ENCODE measurements around the gene PLK2. TPM values are rescaled to one million over a fixed set of nuclear protein-coding genes. Genes with fewer than 3 reads are reported as not detected.
A peak's percentile ranks its signal among the peaks of the same experiment; 100 is the strongest.

Gene PLK2
- total and polyA plus RNA-seq, 7 donors = 4.0 to 23.3 (median 7.2) TPM

DNA sequence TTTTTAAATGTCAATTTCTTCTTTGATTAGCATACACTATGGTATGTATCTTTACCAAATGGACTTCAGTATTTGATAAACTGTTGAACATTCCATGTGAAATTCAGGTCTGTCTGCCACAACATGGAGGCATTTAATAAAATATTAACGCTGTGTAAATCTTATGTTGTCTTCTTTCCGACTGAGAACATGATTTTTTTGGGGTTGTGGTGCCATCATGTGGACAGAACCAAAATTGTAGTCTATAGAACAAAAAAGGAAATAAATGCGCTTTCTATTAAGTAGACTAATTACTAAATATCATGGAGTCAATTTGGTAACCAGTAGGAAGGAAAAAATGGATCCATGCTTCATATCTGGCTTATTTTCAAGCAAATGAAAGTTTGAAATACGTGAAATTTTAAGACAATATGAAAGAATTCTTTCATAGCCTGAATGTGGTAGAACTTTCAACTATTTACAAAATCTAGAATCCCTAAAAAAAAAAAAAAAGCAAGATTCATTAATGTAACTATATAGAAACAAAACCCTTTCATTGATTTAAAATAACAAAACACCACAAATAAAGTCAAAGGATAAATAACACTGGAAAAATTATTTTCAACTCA lies 2.8 kb upstream of the PLK2 start:
- peaks cover 0 to 10% of the 10 kb centered on the region in 2 donors for H3K36me3 ChIP-seq (ENCODE audit: insufficient read depth in 1 of 2, low read depth in 1 of 2)
- H3K27me3 ChIP-seq (ENCODE audit: insufficient read depth in 3 of 3, low read length in 2 of 3) = no peaks in the 10 kb centered on the region
- intact Hi-C loops (cut with DNase I) = loop anchor here (2.0 to 10.0 kb wide), 4 partner anchors 810 to 1558 kb away; partner anchors contain the start of gene SETD9 (in 1 of the 2)
- ATAC-seq = no peak
- TF ChIP-seq CTCF (IDR thresholded peaks at IDR 0.05) = peak; percentile 71
- no peak for DNase-seq
- no peak overlapping the region for H3K4me3 ChIP-seq
- no peak overlapping the region for H3K27ac ChIP-seq
- 8 to 36% (median 9%) methylated on average over 4 of the region's 4 CpGs for WGBS, 3 donors
- no peaks in the 10 kb centered on the region for H3K9me3 ChIP-seq
- H3K4me1 ChIP-seq = peaks cover 3% of the 10 kb centered on the region

DNA sequence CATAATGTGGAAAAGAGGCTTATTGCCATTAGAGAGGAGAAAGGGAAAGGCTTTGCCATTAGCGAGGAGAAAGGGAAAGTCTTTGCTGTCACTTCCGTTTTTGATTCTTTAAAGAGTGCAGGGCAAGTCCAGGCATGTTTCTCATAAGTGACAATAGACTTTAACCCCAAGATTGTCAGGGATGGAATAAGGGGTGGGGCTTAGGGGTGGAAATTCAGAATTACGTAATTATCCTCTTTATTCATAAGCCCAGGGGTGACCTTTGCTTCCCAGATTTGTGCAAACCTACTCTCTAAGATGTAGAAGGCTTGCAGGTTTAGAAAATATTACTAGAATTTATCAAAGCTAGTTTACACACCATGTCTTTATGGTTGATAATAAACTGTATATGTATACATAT lies 2.3 kb upstream of the PLK2 start:
- ATAC-seq (no peak), DNase-seq (no peak)
- Histone ChIP-seq H3K27ac (no peak overlapping the region), H3K4me1 (peaks cover 3% of the 10 kb centered on the region), H3K9me3 (no peaks in the 10 kb centered on the region), H3K4me3 (no peak overlapping the region), H3K27me3 (ENCODE audit: insufficient read depth in 3 of 3, low read length in 2 of 3) (no peaks in the 10 kb centered on the region), H3K36me3 (ENCODE audit: insufficient read depth in 1 of 2, low read depth in 1 of 2) (peaks cover 2 to 15% of the 10 kb centered on the region in 2 donors)
- no peak for TF ChIP-seq CTCF (IDR thresholded peaks at IDR 0.05)
- 81 to 86% (median 82%) methylated on average over 3 of the region's 3 CpGs for WGBS, 3 donors
- intact Hi-C loops (cut with DNase I) = loop anchor here (2.0 to 10.0 kb wide), 4 partner anchors 810 to 1557 kb away; partner anchors contain the start of gene SETD9 (in 1 of the 2)

- peak; percentile 84 to 86 (median 85) for ATAC-seq
- Histone ChIP-seq H3K27ac (peak overlapping the region; percentile 95), H3K4me1 (peaks cover 3% of the 10 kb centered on the region), H3K9me3 (no peaks in the 10 kb centered on the region), H3K4me3 (peak overlapping the region; percentile 86), H3K36me3 (ENCODE audit: insufficient read depth in 1 of 2, low read depth in 1 of 2) (peaks cover 5 to 29% of the 10 kb centered on the region in 2 donors), H3K27me3 (ENCODE audit: insufficient read depth in 3 of 3, low read length in 2 of 3) (no peaks in the 10 kb centered on the region)
- peak; percentile 82 for TF ChIP-seq CTCF (IDR thresholded peaks at IDR 0.05)
- intact Hi-C loops (cut with DNase I) = loop anchor here (1.0 to 10.0 kb wide), 8 partner anchors 572 to 1556 kb away; partner anchors contain the start of gene SETD9 (in 1 of the 2)
- WGBS, 3 donors = 6 to 7% (median 7%) methylated on average over 30 of the region's 30 CpGs
- peak; percentile 88 to 95 for DNase-seq
Measured at GRCh38 chr5:58460732-58461286, 923 bp upstream of the PLK2 start.

DNA sequence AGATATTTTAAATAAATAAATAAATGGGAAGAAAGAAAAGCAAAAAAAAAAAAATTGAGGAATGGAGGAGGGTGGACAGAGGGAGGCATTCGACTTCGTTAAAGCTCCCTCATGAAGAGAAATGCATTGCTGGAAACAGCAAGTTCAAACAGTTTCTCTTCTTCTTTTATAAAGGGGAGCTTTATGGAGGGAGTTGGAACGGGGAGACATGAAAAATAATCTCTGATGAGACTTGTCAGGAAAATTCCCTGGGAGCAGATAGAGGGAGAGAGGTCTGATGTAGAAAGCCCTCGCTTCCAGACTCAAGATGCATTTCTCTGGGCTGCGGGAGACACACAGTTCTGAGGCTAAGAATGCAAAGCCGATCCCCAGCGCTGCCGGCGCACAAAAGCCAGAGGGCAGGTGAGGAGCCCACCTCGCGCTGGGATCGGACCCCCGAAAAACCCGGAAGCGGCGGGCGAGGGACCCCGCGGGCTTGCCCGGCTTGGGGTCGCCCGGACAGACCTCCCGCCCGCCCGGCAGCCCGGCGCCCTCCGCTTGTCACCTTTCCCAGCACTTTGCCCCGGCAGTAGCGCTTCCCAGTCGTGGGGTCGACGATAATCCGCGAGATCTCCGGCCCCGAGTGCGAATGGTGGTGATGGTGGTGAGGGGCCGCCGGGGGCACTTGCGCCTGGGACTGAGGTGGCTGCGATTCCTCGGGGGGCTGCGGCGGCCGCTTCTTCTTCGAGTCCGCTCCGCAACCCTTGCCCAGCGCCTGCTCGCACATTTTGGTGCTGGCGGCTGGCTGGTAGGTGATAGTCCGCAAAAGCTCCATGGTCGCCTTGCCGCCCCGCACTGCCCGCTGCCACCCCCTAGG lies 512 bp downstream of the PLK2 start:
- Histone ChIP-seq H3K9me3 (no peaks in the 10 kb centered on the region), H3K27me3 (ENCODE audit: insufficient read depth in 3 of 3, low read length in 2 of 3) (no peaks in the 10 kb centered on the region), H3K27ac (peak overlapping the region; percentile 95), H3K36me3 (ENCODE audit: insufficient read depth in 1 of 2, low read depth in 1 of 2) (peaks cover 5 to 43% of the 10 kb centered on the region in 2 donors), H3K4me3 (peak overlapping the region; percentile 86), H3K4me1 (peaks cover 9% of the 10 kb centered on the region)
- TF ChIP-seq CTCF (IDR thresholded peaks at IDR 0.05) = no peak
- ATAC-seq (peak; percentile 1 to 25 (median 10)), DNase-seq (peak in 1 of 2 donors; percentile 34)
- intact Hi-C loops (cut with DNase I) = loop anchor here (1.0 to 10.0 kb wide), 9 partner anchors 195 to 1555 kb away; partner anchors contain the start of gene SETD9 (in 1 of the 2)
- 0 to 1% (median 0%) methylated on average over 41 to 57 of the region's 57 CpGs for WGBS, 3 donors
